ENCODE results near the gene GP5. TPM values are rescaled to one million over a fixed set of nuclear protein-coding genes. Genes with fewer than 3 reads are reported as not detected.

Gene GP5
- total RNA-seq, 1 donor from 2014 or later = 0.23 TPM

GRCh38 chr3:194443901-194444300 is 44.8 kb upstream of the GP5 start:
- no peak for DNase-seq (ENCODE audit: low spot score)
- H3K4me3 Mint-ChIP-seq (ENCODE audit: unreplicated experiment) = no peak overlapping the region
- H3K27me3 Mint-ChIP-seq (ENCODE audit: unreplicated experiment) = no peaks in the 10 kb centered on the region
- H3K27ac Mint-ChIP-seq (ENCODE audit: unreplicated experiment) = no peak overlapping the region
- H3K9me3 Mint-ChIP-seq (ENCODE audit: unreplicated experiment) = no peaks in the 10 kb centered on the region
- peaks cover 18% of the 10 kb centered on the region for H3K4me1 Mint-ChIP-seq (ENCODE audit: unreplicated experiment)
- H3K36me3 Mint-ChIP-seq (ENCODE audit: low read depth, unreplicated experiment) = peaks cover 2% of the 10 kb centered on the region
- TF ChIP-seq, protein P1, sequence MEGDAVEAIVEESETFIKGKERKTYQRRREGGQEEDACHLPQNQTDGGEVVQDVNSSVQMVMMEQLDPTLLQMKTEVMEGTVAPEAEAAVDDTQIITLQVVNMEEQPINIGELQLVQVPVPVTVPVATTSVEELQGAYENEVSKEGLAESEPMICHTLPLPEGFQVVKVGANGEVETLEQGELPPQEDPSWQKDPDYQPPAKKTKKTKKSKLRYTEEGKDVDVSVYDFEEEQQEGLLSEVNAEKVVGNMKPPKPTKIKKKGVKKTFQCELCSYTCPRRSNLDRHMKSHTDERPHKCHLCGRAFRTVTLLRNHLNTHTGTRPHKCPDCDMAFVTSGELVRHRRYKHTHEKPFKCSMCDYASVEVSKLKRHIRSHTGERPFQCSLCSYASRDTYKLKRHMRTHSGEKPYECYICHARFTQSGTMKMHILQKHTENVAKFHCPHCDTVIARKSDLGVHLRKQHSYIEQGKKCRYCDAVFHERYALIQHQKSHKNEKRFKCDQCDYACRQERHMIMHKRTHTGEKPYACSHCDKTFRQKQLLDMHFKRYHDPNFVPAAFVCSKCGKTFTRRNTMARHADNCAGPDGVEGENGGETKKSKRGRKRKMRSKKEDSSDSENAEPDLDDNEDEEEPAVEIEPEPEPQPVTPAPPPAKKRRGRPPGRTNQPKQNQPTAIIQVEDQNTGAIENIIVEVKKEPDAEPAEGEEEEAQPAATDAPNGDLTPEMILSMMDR (IDR thresholded peaks at IDR 0.05; ENCODE audit: unreplicated experiment) = no peak

DNA sequence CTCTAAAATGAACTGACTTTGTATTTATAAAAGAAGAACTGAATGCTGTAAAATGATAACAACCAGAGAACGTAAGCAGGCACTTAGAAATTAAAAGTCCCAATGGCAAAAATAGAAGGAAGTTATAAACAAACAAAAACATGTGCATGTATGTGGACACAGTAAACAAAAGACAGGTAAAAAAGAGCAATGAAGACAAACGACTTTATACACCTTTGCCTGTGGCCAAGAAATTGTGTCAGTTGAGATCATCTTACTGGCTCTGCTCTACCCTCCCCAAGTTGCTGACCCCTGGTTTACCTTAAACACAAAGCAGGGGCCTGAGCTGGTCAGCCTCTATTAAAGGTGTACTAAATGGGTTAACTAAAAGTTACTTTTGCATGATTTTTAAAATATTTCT is 41.7 kb upstream of the GP5 start:
- H3K4me1 Mint-ChIP-seq (ENCODE audit: unreplicated experiment) = peaks cover 18% of the 10 kb centered on the region
- H3K27ac Mint-ChIP-seq (ENCODE audit: unreplicated experiment) = no peak overlapping the region
- DNase-seq (ENCODE audit: low spot score) = no peak
- H3K4me3 Mint-ChIP-seq (ENCODE audit: unreplicated experiment) = no peak overlapping the region
- no peaks in the 10 kb centered on the region for H3K9me3 Mint-ChIP-seq (ENCODE audit: unreplicated experiment)
- no peaks in the 10 kb centered on the region for H3K27me3 Mint-ChIP-seq (ENCODE audit: unreplicated experiment)
- TF ChIP-seq, protein P1 (IDR thresholded peaks at IDR 0.05; ENCODE audit: unreplicated experiment) = no peak
- H3K36me3 Mint-ChIP-seq (ENCODE audit: low read depth, unreplicated experiment) = peaks cover 4% of the 10 kb centered on the region

GRCh38 chr3:194439881-194440550 is 41.0 kb upstream of the GP5 start:
- H3K27ac Mint-ChIP-seq (ENCODE audit: unreplicated experiment) = no peak overlapping the region
- no peak for DNase-seq (ENCODE audit: low spot score)
- no peaks in the 10 kb centered on the region for H3K27me3 Mint-ChIP-seq (ENCODE audit: unreplicated experiment)
- TF ChIP-seq, protein P1 (IDR thresholded peaks at IDR 0.05; ENCODE audit: unreplicated experiment) = no peak
- no peak overlapping the region for H3K4me3 Mint-ChIP-seq (ENCODE audit: unreplicated experiment)
- H3K4me1 Mint-ChIP-seq (ENCODE audit: unreplicated experiment) = peaks cover 18% of the 10 kb centered on the region
- H3K9me3 Mint-ChIP-seq (ENCODE audit: unreplicated experiment) = no peaks in the 10 kb centered on the region
- H3K36me3 Mint-ChIP-seq (ENCODE audit: low read depth, unreplicated experiment) = peaks cover 4% of the 10 kb centered on the region

DNA sequence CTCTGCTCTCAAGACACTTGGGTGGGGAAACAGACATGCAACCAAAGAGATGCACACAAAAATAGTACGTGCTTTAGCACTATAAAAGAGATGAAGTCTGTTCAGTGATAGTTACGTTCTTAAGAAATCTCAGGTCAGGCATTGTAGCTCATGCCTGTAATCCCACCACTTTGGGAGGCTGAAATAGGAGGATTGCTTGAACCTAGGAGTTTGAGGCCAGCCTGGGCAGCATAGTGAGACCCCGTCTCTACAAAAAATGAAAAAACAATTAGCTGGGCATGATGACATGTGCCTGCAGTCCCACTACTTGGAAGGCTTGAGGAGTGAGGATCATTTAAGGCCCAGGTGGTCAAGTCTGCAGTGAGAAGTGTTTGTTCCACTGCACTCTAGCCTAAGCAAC is 35.4 kb upstream of the GP5 start:
- no peaks in the 10 kb centered on the region for H3K27me3 Mint-ChIP-seq (ENCODE audit: unreplicated experiment)
- TF ChIP-seq, protein P1 (IDR thresholded peaks at IDR 0.05; ENCODE audit: unreplicated experiment) = no peak
- peaks cover 9% of the 10 kb centered on the region for H3K36me3 Mint-ChIP-seq (ENCODE audit: low read depth, unreplicated experiment)
- H3K4me3 Mint-ChIP-seq (ENCODE audit: unreplicated experiment) = no peak overlapping the region
- no peaks in the 10 kb centered on the region for H3K9me3 Mint-ChIP-seq (ENCODE audit: unreplicated experiment)
- no peak for DNase-seq (ENCODE audit: low spot score)
- no peaks in the 10 kb centered on the region for H3K4me1 Mint-ChIP-seq (ENCODE audit: unreplicated experiment)
- no peak overlapping the region for H3K27ac Mint-ChIP-seq (ENCODE audit: unreplicated experiment)

DNA sequence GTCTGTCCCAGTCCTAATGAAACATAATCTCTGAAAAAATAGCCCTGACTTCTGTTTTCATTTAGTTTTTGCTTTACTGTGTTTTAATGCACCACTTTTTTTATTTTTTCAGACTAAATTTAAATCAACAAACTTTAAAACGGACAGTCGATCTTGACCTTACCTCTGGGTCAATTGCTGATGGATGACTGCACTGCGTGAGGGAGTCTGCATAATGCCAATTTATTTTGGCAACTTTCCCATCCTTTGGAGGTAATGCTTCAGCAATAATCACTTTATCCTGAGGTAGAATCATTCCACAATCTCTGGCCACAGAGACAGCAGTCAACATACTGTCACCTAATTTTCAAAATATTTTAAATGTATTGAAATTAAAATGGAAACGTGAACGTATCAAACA is 32.5 kb upstream of the GP5 start:
- DNase-seq (ENCODE audit: low spot score) = no peak
- no peaks in the 10 kb centered on the region for H3K27me3 Mint-ChIP-seq (ENCODE audit: unreplicated experiment)
- H3K4me1 Mint-ChIP-seq (ENCODE audit: unreplicated experiment) = no peaks in the 10 kb centered on the region
- no peak overlapping the region for H3K4me3 Mint-ChIP-seq (ENCODE audit: unreplicated experiment)
- TF ChIP-seq, protein P1 (IDR thresholded peaks at IDR 0.05; ENCODE audit: unreplicated experiment) = no peak
- peaks cover 12% of the 10 kb centered on the region for H3K36me3 Mint-ChIP-seq (ENCODE audit: low read depth, unreplicated experiment)
- no peaks in the 10 kb centered on the region for H3K9me3 Mint-ChIP-seq (ENCODE audit: unreplicated experiment)
- H3K27ac Mint-ChIP-seq (ENCODE audit: unreplicated experiment) = no peak overlapping the region
